Calu3 (cell line): ENCODE measurements around the gene NUMA1. TPM values are rescaled to one million over a fixed set of nuclear protein-coding genes. Genes with fewer than 3 reads are reported as not detected.

Experiments used
- BruUV-seq: library from RNA; stranded (reverse); fragments of 400-500 nt; replicated peaks from 2 replicates; lab custom pipeline; 2021; lab: Mats Ljungman, UMichigan
- CTCF ChIA-PET: fragments of 300-600 bp; sonication (Branson Sonifier 250); formaldehyde crosslinking; loops from one replicate; lab custom pipeline; 2022; ENCODE audit warnings: antibody characterized with exemption; lab: Charles Lee
- DNase-seq: peaks from one replicate; pipeline ENCODE4 v3.0.0; 2022
- H3K27ac Mint-ChIP-seq: one replicate; pipeline ENCODE4 v1.8.0; 2022; ENCODE audit warnings: mixed read lengths; ENCODE audit not compliant: unreplicated experiment
- H3K27me3 Mint-ChIP-seq: one replicate; pipeline ENCODE4 v1.8.0; 2022; ENCODE audit warnings: mixed read lengths; ENCODE audit not compliant: unreplicated experiment
- H3K36me3 Mint-ChIP-seq: one replicate; pipeline ENCODE4 v1.8.0; 2022; ENCODE audit warnings: mild to moderate bottlenecking, moderate library complexity, mixed read lengths; ENCODE audit not compliant: insufficient read depth, unreplicated experiment
- H3K4me1 Mint-ChIP-seq: one replicate; pipeline ENCODE4 v1.8.0; 2022; ENCODE audit warnings: mild to moderate bottlenecking, low read depth, mixed read lengths; ENCODE audit not compliant: unreplicated experiment
- H3K4me3 Mint-ChIP-seq: one replicate; pipeline ENCODE4 v1.8.0; 2022; ENCODE audit warnings: mild to moderate bottlenecking, low read depth, moderate library complexity, mixed read lengths; ENCODE audit not compliant: unreplicated experiment
- H3K9me3 Mint-ChIP-seq: one replicate; pipeline ENCODE4 v1.8.0; 2022; ENCODE audit warnings: low read depth, mixed read lengths; ENCODE audit not compliant: unreplicated experiment
- intact Hi-C: fragments of 100-400 bp; cut with micrococcal nuclease; formaldehyde crosslinking; loops from one replicate; pipeline ENCODE4 v1.10.0; 2022; ENCODE audit not compliant: unreplicated experiment
- total RNA-seq: library from RNA; stranded (reverse); gene quantifications from 2 replicates; pipeline ENCODE4 v1.2.3, GENCODE V29; 2022
- TF ChIP-seq, protein P1 (sequence below): fragments of 200-600 bp; IDR thresholded peaks from one replicate; pipeline ENCODE4 v1.8.0; 2022; ENCODE audit warnings: antibody characterized with exemption; ENCODE audit not compliant: unreplicated experiment

NUMA1 gene
- total RNA-seq, 1 experiment from 2014 or later = 146 TPM

DNA sequence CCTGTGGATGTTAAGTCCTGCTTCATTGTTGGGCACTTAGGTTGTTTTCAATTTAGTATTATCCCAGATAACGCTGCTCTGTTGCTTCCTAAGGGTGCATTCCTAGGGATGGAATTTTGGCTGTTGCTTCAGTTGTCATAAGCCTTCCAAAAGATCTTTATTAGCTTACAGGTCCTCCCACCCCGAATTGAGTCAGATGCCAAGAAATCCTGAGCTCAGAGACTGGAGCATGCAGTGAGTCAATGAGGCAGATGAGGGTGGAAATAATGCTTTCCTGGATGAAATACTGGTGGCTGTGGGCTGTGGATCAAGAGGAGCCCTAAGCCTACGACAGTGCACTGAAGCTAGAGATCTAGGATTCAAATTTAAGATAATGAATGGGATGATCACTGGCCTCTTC lies 92.3 kb downstream of the NUMA1 start:
- Mint-ChIP-seq H3K27me3 (no peaks in the 10 kb centered on the region), H3K27ac (no peak overlapping the region), H3K4me3 (no peak overlapping the region), H3K36me3 (no peaks in the 10 kb centered on the region), H3K9me3 (no peaks in the 10 kb centered on the region), H3K4me1 (no peaks in the 10 kb centered on the region)
- BruUV-seq = no TSS peak
- TF ChIP-seq, protein P1, sequence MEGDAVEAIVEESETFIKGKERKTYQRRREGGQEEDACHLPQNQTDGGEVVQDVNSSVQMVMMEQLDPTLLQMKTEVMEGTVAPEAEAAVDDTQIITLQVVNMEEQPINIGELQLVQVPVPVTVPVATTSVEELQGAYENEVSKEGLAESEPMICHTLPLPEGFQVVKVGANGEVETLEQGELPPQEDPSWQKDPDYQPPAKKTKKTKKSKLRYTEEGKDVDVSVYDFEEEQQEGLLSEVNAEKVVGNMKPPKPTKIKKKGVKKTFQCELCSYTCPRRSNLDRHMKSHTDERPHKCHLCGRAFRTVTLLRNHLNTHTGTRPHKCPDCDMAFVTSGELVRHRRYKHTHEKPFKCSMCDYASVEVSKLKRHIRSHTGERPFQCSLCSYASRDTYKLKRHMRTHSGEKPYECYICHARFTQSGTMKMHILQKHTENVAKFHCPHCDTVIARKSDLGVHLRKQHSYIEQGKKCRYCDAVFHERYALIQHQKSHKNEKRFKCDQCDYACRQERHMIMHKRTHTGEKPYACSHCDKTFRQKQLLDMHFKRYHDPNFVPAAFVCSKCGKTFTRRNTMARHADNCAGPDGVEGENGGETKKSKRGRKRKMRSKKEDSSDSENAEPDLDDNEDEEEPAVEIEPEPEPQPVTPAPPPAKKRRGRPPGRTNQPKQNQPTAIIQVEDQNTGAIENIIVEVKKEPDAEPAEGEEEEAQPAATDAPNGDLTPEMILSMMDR = no peak
- intact Hi-C loops = no loop called here
- CTCF ChIA-PET = interaction anchor here (0.6 kb wide), 2 partner anchors 41 to 53 kb away, joined by 3 to 4 read pairs; no protein-coding TSS in a partner anchor
- DNase-seq = no peak

DNA sequence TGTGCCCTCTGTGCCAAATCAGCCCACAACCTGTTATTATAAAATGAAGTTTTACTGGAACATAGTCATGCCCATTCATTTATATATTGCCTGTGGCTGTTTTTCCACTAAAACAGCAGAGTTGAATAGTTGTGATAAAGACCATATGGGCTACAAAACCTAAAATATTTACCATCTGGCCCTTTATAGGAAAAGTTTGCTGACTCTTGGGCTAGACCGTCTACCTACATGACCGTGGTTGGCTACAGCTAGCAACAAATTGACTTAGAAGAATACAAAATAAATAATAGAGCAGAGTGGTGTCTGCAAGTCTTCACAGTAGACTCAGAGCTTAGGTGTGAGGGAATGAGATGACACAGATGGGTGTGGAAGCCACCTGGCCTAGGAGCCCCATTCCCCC lies 92.8 kb downstream of the NUMA1 start:
- H3K4me3 Mint-ChIP-seq = no peak overlapping the region
- TF ChIP-seq, protein P1 = no peak
- no peaks in the 10 kb centered on the region for H3K4me1 Mint-ChIP-seq
- DNase-seq = no peak
- CTCF ChIA-PET = interaction anchor here (0.6 kb wide), 1 partner anchor 41 kb away, joined by 3 read pairs; no protein-coding TSS in a partner anchor
- H3K9me3 Mint-ChIP-seq = no peaks in the 10 kb centered on the region
- H3K27me3 Mint-ChIP-seq = no peaks in the 10 kb centered on the region
- no TSS peak for BruUV-seq
- intact Hi-C loops = no loop called here
- no peak overlapping the region for H3K27ac Mint-ChIP-seq
- H3K36me3 Mint-ChIP-seq = no peaks in the 10 kb centered on the region

DNA sequence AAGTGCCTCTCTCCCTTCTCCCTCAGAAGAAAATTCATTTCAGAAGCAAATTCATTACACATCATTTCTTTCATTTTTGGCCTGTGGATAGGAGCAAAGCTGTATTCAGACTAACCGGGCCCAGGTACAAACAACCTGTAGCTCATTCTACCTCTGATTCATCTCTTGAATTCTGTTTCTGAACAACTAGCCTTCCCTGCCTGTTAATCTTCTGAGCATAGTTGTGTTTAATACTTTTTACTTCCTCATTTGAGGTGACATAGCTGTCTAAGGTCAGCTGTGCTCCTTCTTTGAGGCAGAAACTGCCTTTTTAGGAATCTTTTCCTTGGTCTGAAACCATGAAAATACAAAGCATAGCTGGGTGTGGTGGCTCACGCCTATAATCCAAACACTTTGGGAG lies 94.2 kb downstream of the NUMA1 start:
- H3K4me3 Mint-ChIP-seq = no peak overlapping the region
- TF ChIP-seq, protein P1 = no peak
- H3K4me1 Mint-ChIP-seq = no peaks in the 10 kb centered on the region
- CTCF ChIA-PET = interaction anchor here (0.6 to 1.4 kb wide), 2 partner anchors 58 to 445 kb away, joined by 4 to 5 read pairs; no protein-coding TSS in a partner anchor
- no peaks in the 10 kb centered on the region for H3K36me3 Mint-ChIP-seq
- no TSS peak for BruUV-seq
- H3K9me3 Mint-ChIP-seq = no peaks in the 10 kb centered on the region
- DNase-seq = no peak
- no peak overlapping the region for H3K27ac Mint-ChIP-seq
- H3K27me3 Mint-ChIP-seq = no peaks in the 10 kb centered on the region
- intact Hi-C loops = no loop called here

DNA sequence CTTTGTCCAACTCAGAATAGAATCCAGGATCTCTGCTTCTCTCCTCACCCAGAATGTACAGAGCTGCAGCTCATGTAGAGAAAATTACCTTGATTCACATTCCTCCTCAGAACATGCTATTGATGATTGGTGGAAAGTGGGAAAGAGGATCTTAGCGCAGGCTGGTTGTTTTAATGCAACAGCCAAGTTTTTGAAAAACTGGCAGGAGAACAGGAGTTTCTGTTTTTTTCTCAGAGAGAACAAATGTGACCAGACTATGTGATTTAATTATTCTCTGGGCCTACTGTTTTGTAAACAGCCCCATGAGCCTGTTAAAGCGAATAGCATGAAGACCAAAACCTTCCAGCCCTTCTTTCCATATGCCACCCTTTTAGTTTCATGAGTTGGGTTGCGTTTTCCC lies 100.7 kb downstream of the NUMA1 start:
- CTCF ChIA-PET = no interaction called here
- Mint-ChIP-seq H3K9me3 (no peaks in the 10 kb centered on the region), H3K27me3 (no peaks in the 10 kb centered on the region), H3K4me3 (no peak overlapping the region), H3K27ac (no peak overlapping the region), H3K36me3 (peaks cover 7% of the 10 kb centered on the region), H3K4me1 (no peaks in the 10 kb centered on the region)
- BruUV-seq = no TSS peak
- TF ChIP-seq, protein P1 = no peak
- intact Hi-C loops = loop anchor here (5.0 kb wide), 1 partner anchor 453 kb away; the partner anchor contains the start of gene CLPB
- no peak for DNase-seq
